GM21526 (cell line): ENCODE measurements around the gene PEX11A.
"Not testable (repeated sequence)": the region's sequence is repeated elsewhere in the genome, so short reads cannot be mapped to it uniquely, and the experiment has no call there.

ENCODE experiments used
- ATAC-seq: cut with Tn5 transposase; IDR thresholded peaks from one replicate; pipeline ENCODE4 v1.9.1; 2021; ENCODE audit warnings: moderate library complexity; ENCODE audit not compliant: unreplicated experiment, low FRiP score

PEX11A gene

GRCh38 chr15:89690276-89691218 lies at the start of gene PEX11A, which contains the start of gene WDR93:
Gene PEX11A (minus strand): TSS chr15:89690754. CDS start chr15:89690632, 122 bp downstream.
Gene WDR93 (plus strand): TSS chr15:89690811. CDS start chr15:89701747, 10,936 bp downstream.
- peak; percentile 87 for ATAC-seq

- no peak for ATAC-seq
These were observed 49.6 kb upstream of the PEX11A start for GRCh38 chr15:89740137-89740536.

GRCh38 chr15:89735773-89736172 lies 45.2 kb upstream of the PEX11A start:
- no peak for ATAC-seq

- ATAC-seq: no peak
These were observed 42.1 kb upstream of the PEX11A start for GRCh38 chr15:89732451-89733172.

- ATAC-seq: no peak
These were observed 40.7 kb upstream of the PEX11A start for GRCh38 chr15:89731275-89731674.

GRCh38 chr15:89728254-89728653 lies 37.7 kb upstream of the PEX11A start:
- no peak for ATAC-seq

- ATAC-seq: no peak
These were observed 34.5 kb upstream of the PEX11A start for GRCh38 chr15:89725064-89725463.

- no peak for ATAC-seq
These were observed 34.1 kb upstream of the PEX11A start for GRCh38 chr15:89724621-89725020.

- no peak for ATAC-seq
These were observed 32.5 kb upstream of the PEX11A start for GRCh38 chr15:89723031-89723430.

- ATAC-seq: no peak
These were observed 24.2 kb upstream of the PEX11A start for GRCh38 chr15:89714775-89715174.

- no peak for ATAC-seq
These were observed 17.0 kb upstream of the PEX11A start for GRCh38 chr15:89707577-89707976.

GRCh38 chr15:89704411-89704810 lies 13.9 kb upstream of the PEX11A start:
- ATAC-seq: no peak

GRCh38 chr15:89695198-89695597 lies 4.6 kb upstream of the PEX11A start:
- ATAC-seq: no peak

- ATAC-seq: no peak
These were observed 3.1 kb upstream of the PEX11A start for GRCh38 chr15:89693696-89694095.

- no peak for ATAC-seq
These were observed 2.5 kb upstream of the PEX11A start for GRCh38 chr15:89693091-89693490.

GRCh38 chr15:89689930-89690275 lies 651 bp downstream of the PEX11A start:
- not testable (repeated sequence) for ATAC-seq

GRCh38 chr15:89686522-89686921 lies 4.0 kb downstream of the PEX11A start:
- ATAC-seq: no peak

- ATAC-seq: no peak
These were observed 4.6 kb downstream of the PEX11A start for GRCh38 chr15:89685995-89686394.

GRCh38 chr15:89681146-89681545 lies 9.4 kb downstream of the PEX11A start:
- no peak for ATAC-seq

GRCh38 chr15:89680282-89680873 lies 10.2 kb downstream of the PEX11A start:
- ATAC-seq: no peak

- no peak for ATAC-seq
These were observed 11.3 kb downstream of the PEX11A start, which contains the start of gene PLIN1 for GRCh38 chr15:89679212-89679611. Gene PLIN1 (minus strand): TSS chr15:89679367. CDS start chr15:89677489, 1,878 bp downstream.
